NCI-H2081 (cell line): ENCODE measurements around the gene C5orf58.
"Not testable (repeated sequence)": the region's sequence is repeated elsewhere in the genome, so short reads cannot be mapped to it uniquely, and the experiment has no call there.

Source experiments
- DNase-seq, 2 experiments: peaks; one replicate each; lab custom pipeline; 2025; lab: John Stamatoyannopoulos, UW

C5orf58 gene

DNA sequence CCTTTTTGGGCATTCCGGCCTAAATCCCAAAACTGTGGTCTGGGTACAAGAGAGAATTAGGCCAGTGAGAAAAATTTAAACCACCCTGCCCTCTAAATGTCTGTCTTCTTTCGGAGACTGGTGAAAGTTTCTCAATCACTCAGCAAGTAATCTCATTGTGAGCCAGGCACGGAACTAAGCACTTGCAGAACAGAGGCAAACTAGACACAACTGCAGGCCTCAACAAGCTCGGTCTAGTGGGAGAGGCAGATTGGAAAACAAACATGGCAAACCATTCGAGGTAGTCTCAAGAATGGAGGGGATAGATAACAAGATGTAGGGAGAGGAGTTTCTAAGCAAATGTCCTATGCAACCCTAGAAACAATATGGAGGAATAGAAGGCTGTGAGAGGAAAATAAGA, 8.9 kb upstream of the C5orf58 start:
- DNase-seq: no peak

DNA sequence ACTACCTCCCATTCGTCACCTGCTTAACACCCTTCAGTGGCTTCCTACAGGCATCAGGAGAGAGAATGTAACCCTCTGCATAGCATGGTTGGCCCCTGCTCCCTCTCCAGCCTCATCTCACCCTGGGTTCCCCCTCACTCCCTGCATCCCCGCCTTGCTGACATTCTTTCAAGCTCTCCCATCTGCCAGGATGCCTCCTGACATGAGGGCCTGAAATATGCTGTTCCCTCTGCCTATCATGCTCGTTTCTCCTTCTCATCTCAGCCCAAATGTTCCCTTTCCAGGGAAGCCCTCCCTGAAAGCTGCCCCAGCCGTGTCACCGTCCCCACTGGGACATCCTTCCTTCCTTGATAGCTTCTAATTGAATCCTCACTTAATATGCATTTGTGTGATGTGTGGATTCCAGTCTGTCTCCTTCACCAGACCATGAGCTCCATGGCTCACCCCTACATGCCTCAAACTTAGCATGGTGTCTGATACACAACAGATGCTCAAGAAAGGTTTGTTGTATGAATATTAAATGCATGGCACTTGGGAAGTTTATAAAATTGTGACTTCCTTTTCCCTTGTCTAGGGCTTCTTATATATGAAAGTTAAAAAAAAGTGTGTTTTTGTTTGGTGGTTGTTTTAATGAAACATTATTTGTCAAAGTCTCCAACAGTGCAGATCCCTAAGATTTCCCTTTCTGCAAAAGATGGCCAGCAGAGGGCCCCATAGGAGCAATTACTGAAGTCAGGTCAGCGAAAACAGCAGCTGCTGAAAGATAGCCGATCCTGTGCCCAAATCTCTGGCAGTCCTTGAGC, 7.3 kb upstream of the C5orf58 start:
- DNase-seq: peak; percentile 6 to 27

DNA sequence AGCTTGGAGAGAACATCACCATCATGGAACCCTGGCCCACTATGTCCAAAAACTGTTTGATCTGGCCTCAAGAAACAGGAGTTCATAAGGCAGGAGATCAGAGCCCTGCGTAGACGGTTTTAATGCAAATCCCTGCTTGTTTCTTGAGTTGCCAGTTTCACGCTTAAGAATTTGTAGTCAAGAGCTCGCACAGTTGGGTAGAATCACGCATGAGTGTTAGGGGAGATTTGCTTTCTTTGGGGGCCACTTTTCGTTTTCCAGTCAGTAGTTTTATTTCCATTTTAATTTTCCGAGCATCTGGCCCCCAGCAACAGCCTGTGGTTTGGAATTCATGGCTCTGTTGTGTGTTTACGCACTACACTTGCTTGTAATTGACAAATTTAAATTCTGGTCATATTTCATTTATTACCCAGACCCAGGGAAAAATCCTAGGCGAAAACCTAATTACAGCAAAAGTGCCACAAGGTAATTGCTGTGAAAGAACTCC, 6.6 kb upstream of the C5orf58 start:
- DNase-seq: no peak

DNA sequence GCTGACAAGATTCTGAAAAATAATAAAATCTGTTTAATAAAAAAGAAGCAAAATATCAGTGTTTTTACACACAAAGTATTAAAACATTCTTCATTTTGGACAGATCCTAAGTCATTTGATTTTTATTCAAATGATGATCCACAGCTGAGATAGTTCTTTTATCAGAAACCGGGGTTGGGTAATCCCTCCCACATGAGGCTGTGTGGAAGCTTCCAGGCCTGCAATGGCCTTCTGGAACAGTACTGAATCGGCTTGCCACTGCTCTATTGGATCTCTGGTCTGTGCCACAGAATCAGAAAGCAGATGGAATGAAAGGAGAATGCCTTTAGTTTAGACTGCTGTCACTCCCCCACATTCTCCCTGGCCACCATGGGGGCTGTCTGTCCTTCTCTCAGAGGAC, 6.1 kb upstream of the C5orf58 start:
- DNase-seq: no peak

DNA sequence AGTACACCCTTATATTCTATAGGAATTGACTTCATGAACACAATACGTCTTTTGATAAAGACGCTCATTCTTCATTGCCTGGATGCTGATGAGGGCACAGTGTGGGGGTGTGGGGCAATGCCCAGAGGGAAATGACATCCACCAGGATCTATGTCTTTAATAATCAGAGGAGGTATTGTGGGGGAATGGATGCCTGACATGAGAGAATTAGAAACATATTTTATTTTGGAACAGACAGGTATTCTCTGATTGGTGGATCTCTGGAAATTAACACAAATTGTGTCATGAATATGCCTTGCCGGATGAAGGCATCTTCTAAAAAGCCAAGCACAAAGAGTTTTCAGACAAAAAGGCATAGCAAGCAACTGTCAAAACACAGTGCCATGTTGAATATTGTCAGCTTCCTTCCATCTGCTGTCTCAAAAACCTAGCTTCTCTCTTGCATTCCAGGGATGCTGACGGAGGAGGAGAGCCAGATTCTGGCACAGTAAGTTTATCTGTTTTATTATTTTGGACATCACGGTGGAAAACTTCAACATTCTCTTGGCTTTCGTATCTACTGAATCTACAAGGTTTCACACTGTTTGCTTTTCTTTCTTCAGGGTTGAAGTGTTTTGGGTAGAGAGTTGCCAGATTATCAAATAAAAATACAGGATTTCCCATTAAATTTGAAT, 3.9 kb upstream of the C5orf58 start:
- no peak for DNase-seq

DNA sequence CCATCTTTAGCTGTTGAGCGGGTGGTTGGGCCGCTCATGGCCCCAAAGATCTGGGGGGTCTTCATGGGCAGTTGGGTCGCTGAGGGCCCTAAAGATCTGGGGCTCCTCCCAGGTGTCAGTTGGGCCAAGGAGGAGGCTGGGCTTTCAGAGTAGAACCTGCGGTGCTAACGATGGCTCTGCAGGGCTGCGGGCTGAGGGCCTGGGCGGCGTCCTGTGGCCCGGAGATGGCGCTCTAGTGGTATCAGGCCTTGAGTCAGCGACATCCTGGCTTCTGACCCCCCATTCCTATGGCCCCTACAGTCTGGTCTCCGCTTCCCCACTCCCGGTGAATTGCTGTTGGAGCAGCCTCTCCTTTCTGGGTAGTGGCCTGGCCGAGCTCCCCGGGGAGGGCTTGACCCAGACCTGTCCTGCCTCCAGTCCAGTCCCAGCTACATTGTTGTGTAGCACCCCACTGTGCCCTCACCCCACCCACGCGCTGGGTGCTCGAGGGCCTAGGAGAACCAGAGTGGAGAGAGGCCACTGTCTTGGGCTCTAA, 640 bp downstream of the C5orf58 start:
- no peak for DNase-seq

DNA sequence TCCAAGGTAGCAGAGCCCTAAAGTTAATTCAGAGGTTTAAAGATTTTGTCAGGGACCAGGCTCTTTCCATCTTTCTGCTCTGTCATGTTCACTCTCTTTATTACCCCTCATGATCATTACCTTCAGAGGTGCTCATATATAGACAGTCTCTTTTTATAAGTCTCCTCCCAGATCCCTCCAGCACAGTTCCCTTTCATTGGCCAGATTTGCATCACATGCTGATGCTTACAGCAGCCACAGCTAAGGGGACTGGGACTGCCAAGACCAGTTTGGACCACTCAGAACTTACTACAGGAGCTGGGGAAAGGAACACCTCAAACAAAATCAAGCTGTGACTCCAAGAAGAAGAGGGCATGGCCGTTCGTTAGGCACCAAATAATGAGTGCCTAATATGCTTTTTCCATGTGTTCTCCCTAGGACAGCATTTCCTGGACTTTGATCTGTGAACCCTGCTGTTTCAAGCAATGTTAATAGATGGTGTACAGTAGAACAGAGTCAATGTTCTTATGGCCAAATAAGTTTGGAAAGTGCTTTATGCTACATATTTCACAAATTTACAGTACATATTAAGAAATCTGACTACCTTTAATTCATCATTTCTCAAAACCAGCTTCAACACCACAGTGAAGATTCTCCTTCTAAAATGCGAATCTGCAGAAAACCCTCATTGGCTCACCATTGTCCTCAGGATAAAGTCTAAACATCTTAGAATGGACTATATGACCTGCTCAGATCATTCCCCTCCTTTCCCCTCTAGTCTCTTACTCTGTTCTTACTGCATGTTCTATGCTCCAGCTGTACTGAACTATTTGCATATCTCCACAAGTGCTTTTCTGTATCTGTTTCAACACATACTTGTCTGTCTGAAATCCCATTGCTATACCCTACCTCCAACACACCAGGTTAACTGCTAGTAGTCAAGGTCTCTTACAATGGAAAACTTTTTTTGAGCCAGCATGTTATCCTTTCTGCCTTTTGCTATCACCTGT, 3.4 kb downstream of the C5orf58 start:
- DNase-seq: no peak

DNA sequence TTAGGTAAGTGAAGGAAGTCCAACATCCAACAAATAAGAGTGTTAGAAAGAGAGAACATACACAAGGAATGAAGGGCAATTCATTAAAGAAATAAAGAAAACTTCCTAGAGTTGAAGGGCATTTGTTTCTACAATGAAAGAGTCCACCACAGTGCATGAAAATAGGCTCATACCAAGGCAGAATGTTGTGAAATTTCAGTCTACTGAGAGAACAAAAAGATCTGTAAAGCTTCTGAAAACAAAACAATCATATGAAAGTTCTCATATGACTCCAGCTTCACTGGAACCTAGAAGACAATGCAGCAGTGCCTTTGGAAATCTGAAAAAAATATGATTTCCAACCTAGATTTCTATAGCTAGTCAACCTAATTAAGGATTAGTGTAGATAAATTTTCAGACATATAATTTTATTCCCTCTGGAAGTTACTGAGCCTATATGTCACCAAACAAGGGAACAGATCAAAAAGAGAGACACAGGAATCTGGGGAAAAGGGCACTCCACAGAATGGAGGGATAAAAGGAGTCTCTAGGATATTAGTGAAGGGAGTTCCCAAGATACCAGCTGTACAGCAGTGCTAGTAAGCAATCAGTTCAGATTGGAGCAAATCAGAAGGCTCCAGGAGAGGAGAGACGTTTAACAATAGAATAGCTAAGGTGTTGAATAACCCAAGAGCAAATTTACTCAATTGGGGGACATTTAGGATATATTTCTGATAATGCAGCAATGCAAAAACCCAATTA, 5.8 kb downstream of the C5orf58 start:
- no peak for DNase-seq

DNA sequence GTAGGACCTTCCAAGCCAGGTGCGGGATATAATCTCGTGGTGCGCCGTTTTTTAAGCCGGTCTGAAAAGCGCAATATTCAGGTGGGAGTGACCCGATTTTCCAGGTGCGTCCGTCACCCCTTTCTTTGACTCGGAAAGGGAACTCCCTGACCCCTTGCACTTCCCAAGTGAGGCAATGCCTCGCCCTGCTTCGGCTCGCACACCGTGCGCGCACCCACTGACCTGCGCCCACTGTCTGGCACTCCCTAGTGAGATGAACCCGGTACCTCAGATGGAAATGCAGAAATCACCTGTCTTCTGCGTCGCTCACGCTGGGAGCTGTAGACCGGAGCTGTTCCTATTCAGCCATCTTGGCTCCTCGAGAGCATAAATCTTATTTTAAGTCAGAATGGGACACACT, 12.7 kb downstream of the C5orf58 start:
- DNase-seq: not testable (repeated sequence)

DNA sequence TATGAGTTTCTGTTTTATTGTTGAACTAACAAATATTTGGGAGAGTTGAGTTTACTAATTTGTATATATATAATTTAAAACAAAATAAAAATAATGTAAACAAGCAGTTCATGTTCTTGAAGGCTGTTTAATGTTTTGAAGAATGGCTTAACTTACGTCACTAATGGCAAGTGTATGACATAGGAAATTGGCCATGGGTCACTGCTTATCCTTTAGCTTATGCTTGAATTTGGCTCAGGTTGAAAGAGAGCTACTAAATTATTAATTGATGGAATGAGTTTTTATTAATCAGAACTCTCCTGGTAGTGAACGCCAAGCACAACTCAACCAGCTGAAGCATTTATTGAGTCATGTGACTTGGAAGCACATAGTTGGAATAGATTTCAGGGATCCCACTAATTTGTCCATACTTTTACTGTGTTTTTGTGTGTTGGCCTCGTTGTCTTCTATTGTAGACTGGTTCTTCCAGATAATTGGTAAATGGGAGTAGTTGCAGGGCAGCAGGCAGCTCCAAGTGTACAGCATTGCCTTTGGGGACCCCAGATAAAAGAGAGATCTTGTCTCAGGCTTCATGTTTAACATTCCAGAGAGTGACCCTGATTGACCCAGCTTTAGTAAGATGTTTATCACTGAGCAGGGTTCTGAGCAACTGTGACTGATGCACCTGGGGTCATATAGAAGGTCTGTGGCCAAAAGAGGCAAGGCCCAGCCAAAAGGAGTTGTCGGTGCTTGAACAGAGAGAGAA, 13.5 kb downstream of the C5orf58 start:
- DNase-seq: no peak

DNA sequence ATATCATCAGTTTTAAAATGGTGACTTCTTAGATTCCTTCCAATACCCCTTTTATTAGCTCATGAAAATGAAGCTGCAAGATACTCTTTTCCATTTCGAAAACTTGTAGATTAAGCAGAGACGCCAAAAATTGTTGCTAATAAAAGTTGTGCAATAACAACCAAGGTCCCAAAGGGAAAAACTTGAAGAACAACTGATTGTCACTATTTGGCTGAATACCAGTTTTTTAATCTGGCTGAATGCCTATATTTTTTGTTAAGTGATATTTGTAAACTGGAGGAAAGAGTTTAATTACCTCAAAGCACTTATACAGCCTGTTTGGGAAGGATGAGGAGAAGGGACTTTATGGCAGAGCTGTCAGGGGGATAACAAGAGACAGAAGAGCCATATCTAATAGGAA, 14.6 kb downstream of the C5orf58 start:
- DNase-seq: no peak

DNA sequence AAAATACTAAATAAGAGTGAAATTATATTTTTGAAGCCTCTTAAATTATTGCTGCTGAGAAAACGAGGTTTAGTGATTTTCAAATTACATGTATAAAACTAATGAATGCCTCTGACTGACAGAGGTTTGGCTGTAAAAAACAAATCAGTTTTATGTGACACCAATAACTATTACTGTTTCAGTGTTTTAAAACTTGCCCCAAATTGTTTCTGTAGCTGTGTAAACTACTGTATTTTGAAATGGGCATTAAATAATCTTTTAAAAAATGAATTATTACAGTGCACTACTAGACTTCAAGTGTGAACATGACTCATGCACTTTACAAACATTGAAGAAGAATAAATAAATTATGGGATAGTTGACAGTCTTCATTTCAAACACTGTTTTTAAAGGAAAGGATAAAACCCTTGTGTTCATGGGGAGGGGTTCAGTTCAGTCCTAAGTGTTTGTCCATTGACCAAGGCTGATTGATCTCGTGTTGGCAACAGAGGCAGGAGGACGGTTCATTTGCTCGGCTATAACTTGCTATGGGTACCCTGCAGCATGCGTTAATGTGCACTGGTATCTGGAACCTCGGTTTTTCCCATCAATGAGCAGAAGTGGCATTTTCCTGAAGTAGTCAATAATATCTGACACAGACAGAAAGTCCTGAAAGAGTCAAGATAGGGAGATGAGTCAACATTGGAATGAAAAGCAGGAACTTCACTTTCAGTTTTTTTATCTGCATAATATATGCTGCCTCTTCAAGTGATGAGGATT, 15.6 kb downstream of the C5orf58 start:
- DNase-seq: no peak

DNA sequence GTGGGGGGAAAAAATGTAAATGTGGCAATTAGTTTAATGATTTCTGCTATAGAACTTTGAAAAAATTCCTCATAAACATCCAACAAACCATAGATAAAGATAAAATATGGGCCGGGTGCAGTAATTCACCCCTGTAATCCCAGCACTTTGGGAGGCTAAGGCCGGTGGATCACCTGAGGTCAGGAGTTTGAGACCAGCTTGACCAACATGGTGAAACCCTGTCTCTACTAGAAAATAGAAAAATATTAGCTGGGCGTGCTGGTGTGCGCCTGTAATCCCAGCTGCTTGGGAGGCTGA, 16.1 kb downstream of the C5orf58 start:
- DNase-seq: not testable (repeated sequence)

DNA sequence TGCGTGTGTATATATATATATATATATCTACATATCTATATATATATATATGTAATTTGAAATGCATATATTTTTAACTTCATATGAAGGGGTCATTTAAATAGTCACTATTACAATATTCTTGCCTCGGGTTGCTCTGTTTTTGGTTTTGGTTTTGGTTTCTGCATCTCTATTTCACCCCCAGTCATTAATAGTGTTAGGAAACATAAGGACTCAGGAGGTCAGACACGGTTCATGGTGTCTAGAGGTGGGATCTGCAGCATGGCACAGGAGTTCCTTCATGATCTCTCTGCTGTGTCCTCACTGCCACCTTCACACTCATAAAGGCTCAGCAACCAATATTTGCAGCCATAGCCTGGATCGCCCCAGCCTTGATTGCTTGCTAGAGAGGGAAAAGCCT, 16.6 kb downstream of the C5orf58 start:
- no peak for DNase-seq

DNA sequence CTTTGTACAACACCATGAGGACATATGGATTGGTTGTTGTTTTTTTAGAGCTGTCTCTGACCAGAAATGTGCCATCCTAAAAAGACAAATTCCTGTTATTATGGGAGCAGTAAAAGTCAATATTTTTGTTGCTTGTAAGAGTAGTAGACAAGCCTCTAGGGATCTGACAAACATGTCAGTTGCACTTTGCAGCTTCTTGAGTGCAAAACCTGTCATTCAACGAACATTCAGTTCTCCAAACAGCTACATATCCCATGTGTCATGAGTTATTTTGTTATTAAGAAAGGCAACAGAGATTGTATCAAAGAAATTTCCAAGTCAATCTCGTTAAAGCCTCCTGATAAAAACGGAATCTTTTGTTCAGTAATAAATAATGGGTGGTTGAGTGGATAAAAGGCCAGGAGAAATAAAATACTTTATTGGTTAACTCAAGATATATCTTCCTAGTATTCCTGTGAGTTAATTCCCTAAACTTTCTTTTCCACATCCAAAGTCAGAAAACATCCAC, 18.1 kb downstream of the C5orf58 start:
- DNase-seq: no peak

DNA sequence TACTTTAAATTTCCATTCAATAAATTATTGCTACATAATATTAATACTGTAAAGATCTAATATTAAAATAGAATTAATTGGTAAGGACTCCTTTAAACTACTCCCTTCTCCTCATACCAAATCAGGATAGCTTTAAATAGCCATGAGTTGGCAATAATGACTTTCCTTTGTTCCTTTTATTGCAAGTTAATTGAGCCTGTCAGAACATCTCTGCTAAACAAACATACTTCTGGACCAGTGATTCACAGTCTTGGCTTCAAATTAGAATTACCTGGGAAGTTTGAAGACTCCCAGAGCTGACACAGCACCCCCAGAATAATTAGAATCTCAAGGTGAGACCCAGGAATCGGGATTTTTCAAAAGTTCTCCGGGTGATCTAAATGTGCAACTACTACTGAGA, 18.7 kb downstream of the C5orf58 start:
- no peak for DNase-seq

DNA sequence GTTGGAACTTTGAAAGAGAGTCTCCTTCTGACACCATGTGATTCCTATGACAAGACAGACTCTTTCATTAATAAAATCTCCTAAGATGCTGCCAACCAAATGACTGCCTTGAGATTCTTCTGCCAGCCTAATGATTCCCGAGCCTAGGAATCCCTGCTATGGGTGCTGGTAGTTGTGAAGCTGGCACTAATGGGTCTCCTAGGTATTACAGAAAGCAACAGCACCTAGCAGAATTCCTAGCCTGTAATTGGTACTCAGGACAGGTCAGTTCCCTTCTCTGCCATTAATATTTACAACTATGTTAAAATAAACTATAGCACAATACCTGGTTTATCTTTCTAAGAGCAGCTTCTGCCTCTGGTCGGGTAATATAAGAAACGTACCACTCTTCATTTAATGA, 19.3 kb downstream of the C5orf58 start:
- DNase-seq: no peak

DNA sequence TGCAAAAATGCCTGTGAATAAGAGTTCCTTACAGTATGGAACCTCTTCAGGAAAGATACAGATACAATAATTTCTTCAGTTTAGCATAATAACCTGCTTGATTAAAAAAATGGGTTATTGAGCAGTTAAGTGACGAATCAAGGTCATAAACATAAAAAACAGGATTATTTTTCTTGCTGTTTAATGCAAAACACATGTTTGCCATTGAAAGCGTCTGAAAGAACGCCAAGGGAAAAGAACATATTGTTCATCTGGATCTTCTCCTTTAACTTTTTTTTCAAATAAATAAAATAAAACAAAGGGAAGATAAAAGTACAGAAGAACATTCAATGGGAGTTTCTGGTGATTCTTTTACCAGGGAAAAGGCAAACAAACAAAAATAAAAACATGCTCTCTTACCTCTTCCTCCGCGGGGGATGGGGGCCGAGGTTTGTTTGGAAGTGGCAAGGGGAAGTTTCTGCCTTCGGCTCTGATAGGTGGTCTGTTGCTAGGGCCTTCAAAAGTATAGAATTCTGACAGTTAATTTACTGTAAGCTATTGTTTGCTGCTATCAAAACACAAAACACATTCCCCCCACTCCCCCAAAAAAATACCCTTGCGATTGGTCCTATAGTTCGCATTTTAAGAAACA, 20.1 kb downstream of the C5orf58 start:
- no peak for DNase-seq

DNA sequence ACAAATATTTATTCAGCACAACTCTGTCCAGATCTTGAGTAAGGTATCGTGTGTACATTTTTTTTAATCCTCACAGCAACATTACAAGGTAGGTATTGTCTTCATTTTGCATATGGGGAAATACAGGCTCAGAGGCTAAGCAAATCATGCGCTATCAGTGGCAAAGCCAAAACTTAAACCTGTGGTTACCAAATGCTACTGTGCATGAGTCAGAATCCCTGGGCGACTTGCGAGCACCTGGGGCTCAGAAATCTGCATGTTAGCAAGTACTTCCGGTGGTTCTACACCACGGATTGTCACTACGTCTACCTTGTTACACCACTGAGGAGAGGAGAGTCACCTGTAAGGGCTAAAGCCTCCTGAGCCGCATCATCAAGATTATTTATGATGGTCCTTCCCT, 21.3 kb downstream of the C5orf58 start:
- DNase-seq: no peak
